Measurements from ENCODE around the gene ATRX.
"Not testable (repeated sequence)": the region's sequence is repeated elsewhere in the genome, so short reads cannot be mapped to it uniquely, and the experiment has no call there.

Gene ATRX

GRCh38 chrX:77500164-77500563 lies 285.9 kb downstream of the ATRX start:
- not testable (repeated sequence) for DNase-seq (ENCODE audit: low spot score)

- no peak for DNase-seq (ENCODE audit: low spot score)
These were observed 292.1 kb downstream of the ATRX start for GRCh38 chrX:77493677-77494553.

GRCh38 chrX:77484045-77484444 lies 302.0 kb downstream of the ATRX start:
- no peak for DNase-seq (ENCODE audit: low spot score)

- DNase-seq (ENCODE audit: low spot score): no peak
These were observed 330.6 kb downstream of the ATRX start for GRCh38 chrX:77455437-77455836.
